ENCODE measurements around the gene COPS9.

COPS9 gene

DNA sequence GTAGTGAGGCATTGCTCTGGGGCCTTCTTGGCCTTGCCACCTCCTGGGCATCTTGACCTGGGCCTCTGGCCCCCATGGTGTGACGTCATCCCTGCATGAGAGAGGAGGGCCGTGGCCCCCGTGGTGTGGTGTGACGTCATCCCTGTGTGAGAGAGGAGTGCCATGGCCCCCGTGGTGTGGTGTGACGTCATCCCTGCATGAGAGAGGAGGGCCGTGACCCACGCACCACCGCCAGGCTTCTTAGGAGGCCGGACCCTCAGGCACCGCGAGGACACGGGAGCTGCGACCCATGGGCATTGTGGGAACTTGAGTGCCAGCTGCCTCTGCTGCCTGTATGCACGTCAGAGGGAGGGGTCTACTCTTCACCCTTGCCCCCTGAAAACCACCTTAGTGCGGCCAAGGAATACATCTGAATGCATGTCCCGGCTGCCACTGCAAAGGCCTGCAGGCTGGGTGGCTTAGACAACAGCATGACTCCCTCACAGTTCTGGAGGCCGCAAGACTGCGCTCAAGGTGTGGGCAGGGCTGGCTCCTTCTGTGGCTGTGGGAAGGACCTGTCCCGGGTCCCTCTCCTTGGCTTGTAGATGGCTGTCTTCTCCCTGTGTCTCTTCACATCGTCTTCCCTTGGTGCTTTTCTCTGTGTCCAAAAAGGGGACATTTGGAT is 25.1 kb upstream of the COPS9 start:
- H3K27ac Mint-ChIP-seq: no peak overlapping the region
- no peaks in the 10 kb centered on the region for H3K9me3 Mint-ChIP-seq
- H3K4me3 Mint-ChIP-seq: no peak overlapping the region
- peaks cover 19% of the 10 kb centered on the region for H3K27me3 Mint-ChIP-seq (ENCODE audit: low read depth)
- H3K36me3 Mint-ChIP-seq (ENCODE audit: low read depth): no peaks in the 10 kb centered on the region
- TF ChIP-seq CTCF (IDR thresholded peaks at IDR 0.05; ENCODE audit: unreplicated experiment in 3 of 3): no peak
- peaks cover 1% of the 10 kb centered on the region for H3K4me1 Mint-ChIP-seq

- Mint-ChIP-seq H3K4me1 (peaks cover 8% of the 10 kb centered on the region), H3K9me3 (peaks cover 2% of the 10 kb centered on the region), H3K4me3 (no peak overlapping the region), H3K27me3 (ENCODE audit: low read depth) (peaks cover 12% of the 10 kb centered on the region), H3K36me3 (ENCODE audit: low read depth) (no peaks in the 10 kb centered on the region), H3K27ac (no peak overlapping the region)
- TF ChIP-seq CTCF (IDR thresholded peaks at IDR 0.05; ENCODE audit: unreplicated experiment in 3 of 3): no peak
These were observed 24.4 kb upstream of the COPS9 start for GRCh38 chr2:240160291-240161086.

DNA sequence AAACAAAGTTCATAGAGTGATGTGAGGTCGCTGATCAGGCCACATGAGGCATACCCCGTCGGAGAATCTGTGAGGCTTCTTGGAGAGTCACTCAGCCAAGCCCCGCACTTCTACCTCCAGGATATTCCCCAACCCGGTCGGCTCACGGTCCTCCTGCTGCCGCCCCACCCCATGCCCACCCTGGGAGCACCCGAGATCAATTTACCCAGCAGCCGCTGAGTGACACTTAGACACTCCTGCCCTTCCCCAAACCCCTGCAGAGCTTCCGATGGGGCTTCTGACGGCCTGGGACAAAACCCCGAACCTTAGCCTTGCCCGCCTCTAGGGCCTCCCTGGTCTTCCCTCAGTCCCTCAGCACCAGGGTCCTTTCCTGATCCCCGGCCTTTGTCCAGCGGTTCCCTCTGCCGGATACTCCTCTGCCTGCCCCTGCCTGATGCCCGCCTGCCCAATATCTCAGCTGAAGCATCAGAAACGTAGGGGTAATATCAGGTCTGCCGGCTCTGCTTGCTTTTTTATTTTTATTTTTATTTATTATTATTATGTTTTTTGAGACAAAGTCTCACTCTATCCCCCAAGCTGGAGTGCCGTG is 23.2 kb upstream of the COPS9 start:
- Mint-ChIP-seq H3K27me3 (ENCODE audit: low read depth) (peaks cover 12% of the 10 kb centered on the region), H3K36me3 (ENCODE audit: low read depth) (no peaks in the 10 kb centered on the region), H3K27ac (no peak overlapping the region), H3K9me3 (peaks cover 2% of the 10 kb centered on the region), H3K4me1 (peaks cover 10% of the 10 kb centered on the region), H3K4me3 (no peak overlapping the region)
- TF ChIP-seq CTCF (IDR thresholded peaks at IDR 0.05; ENCODE audit: unreplicated experiment in 3 of 3): no peak

DNA sequence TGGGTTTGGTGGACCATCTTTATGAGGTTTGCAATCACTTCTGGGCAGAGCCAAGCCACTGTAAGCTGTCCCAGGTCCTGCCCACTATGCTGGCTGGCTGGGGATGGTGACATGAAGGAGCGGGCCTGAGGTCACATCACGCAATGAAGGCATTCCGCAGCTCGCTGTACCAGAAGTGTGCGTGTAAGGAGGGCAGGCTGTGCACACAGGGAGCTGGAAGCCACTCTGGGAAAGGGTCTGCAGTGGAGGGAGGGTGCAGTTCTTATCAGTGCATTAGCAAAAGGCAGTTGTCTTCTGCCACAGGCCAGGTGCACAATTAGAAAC is 21.0 kb upstream of the COPS9 start:
- no peak overlapping the region for H3K27ac Mint-ChIP-seq
- peaks cover 15% of the 10 kb centered on the region for H3K27me3 Mint-ChIP-seq (ENCODE audit: low read depth)
- H3K9me3 Mint-ChIP-seq: peaks cover 4% of the 10 kb centered on the region
- no peak for TF ChIP-seq CTCF (IDR thresholded peaks at IDR 0.05; ENCODE audit: unreplicated experiment in 3 of 3)
- H3K4me3 Mint-ChIP-seq: no peak overlapping the region
- H3K4me1 Mint-ChIP-seq: peaks cover 10% of the 10 kb centered on the region
- H3K36me3 Mint-ChIP-seq (ENCODE audit: low read depth): no peaks in the 10 kb centered on the region

DNA sequence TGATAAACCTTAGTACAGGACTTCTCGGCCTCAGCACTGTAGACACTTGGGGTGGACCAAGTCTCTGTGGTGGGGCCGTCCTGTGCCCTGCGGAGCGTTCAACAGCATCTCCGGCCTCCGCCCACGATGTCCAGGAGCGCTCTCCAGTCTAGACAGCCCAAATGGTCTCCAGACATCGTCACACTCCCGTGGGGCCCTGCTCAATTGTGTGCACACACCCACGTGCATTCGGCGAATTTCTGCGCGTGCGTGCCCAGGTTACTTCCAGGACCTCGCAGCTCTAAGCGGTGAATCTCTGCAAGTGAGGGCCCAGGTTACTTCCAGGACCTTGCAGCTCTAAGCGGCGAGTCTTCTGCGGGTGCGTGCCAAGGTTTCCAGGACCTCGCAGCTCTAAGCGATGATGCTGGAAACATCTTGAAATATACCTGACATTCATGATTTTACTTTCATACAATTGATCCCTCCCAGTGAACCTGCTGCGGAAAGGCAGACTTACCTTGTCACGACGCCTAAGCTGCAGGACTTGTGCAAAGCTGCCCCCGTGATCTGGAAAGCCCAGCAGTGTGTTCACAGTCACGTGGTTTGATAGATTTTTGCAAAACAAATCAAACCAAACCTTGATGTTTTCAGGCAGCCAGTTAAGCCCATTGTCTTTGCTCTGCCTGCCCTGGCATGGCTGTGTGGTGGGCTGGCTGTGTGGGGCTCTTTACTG is 20.5 kb upstream of the COPS9 start:
- Mint-ChIP-seq H3K27ac (no peak overlapping the region), H3K27me3 (ENCODE audit: low read depth) (peaks cover 19% of the 10 kb centered on the region), H3K9me3 (peaks cover 4% of the 10 kb centered on the region), H3K4me3 (no peak overlapping the region), H3K36me3 (ENCODE audit: low read depth) (no peaks in the 10 kb centered on the region), H3K4me1 (peaks cover 10% of the 10 kb centered on the region)
- no peak for TF ChIP-seq CTCF (IDR thresholded peaks at IDR 0.05; ENCODE audit: unreplicated experiment in 3 of 3)

All from nephron (organoid).